ENCODE data around the gene ERAP2.

ERAP2 gene, protein sequence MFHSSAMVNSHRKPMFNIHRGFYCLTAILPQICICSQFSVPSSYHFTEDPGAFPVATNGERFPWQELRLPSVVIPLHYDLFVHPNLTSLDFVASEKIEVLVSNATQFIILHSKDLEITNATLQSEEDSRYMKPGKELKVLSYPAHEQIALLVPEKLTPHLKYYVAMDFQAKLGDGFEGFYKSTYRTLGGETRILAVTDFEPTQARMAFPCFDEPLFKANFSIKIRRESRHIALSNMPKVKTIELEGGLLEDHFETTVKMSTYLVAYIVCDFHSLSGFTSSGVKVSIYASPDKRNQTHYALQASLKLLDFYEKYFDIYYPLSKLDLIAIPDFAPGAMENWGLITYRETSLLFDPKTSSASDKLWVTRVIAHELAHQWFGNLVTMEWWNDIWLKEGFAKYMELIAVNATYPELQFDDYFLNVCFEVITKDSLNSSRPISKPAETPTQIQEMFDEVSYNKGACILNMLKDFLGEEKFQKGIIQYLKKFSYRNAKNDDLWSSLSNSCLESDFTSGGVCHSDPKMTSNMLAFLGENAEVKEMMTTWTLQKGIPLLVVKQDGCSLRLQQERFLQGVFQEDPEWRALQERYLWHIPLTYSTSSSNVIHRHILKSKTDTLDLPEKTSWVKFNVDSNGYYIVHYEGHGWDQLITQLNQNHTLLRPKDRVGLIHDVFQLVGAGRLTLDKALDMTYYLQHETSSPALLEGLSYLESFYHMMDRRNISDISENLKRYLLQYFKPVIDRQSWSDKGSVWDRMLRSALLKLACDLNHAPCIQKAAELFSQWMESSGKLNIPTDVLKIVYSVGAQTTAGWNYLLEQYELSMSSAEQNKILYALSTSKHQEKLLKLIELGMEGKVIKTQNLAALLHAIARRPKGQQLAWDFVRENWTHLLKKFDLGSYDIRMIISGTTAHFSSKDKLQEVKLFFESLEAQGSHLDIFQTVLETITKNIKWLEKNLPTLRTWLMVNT

DNA sequence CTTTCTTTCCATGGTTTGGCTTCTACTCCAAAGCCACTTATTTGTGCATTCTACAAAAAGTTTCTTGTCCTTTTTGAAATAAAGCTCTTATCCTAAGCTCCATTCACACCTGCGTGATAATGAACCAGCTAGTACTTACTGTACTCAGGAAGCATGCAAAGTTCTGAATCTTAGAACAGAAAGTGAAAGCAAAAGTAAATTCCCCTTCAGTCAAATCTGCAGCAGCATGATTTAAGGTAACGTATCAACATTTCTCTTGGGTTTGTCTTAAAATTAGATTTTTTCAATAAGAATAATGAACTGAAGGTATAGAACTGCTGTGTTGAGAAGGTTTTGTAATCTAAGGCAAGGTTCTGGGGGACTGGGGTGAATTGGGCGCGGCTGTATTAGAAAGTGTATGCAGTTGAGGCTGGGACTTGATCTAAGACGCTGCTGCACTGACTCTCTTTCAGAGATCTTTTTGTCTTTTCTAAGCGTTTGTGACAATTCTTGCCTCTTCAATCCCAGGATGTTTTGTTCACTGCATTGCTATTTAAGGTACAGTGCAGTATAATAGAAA, at the start of gene ERAP2:
ERAP2 (plus strand) TSS at position 209 of the 559 bp plus-strand sequence. CDS start 3,186 bp downstream, outside the sequence.
- TF ChIP-seq, protein P1, sequence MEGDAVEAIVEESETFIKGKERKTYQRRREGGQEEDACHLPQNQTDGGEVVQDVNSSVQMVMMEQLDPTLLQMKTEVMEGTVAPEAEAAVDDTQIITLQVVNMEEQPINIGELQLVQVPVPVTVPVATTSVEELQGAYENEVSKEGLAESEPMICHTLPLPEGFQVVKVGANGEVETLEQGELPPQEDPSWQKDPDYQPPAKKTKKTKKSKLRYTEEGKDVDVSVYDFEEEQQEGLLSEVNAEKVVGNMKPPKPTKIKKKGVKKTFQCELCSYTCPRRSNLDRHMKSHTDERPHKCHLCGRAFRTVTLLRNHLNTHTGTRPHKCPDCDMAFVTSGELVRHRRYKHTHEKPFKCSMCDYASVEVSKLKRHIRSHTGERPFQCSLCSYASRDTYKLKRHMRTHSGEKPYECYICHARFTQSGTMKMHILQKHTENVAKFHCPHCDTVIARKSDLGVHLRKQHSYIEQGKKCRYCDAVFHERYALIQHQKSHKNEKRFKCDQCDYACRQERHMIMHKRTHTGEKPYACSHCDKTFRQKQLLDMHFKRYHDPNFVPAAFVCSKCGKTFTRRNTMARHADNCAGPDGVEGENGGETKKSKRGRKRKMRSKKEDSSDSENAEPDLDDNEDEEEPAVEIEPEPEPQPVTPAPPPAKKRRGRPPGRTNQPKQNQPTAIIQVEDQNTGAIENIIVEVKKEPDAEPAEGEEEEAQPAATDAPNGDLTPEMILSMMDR (IDR thresholded peaks at IDR 0.05; ENCODE audit: low read length, missing control alignments): no peak
- DNase-seq (ENCODE audit: low read depth): peak; percentile 56
- peak within 1 kb of the TSS; percentile 55 for H3K4me3 ChIP-seq (replicated peaks; ENCODE audit: low read depth, low read length)

DNA sequence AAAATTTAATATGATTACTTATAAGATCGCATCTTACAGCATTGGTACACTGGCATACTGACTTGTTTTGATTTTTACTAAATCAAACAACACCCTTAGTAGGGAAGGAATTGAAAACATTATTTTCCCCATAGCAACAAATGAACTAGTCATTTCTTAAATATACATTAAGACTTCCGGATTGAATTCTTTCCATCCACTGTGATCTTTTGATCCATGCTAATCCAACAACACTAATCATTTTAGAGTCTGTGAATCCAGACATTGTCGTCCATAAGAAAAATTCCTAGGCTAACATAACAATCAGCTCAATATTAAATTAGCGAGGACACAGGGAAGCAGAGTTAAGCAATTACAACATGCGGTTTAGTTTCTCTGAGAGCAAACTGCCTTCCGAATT, 47.0 kb upstream of the ERAP2 start:
- no peak overlapping the region for H3K4me3 ChIP-seq (replicated peaks; ENCODE audit: low read depth, low read length)
- DNase-seq (ENCODE audit: low read depth): no peak
- TF ChIP-seq, protein P1 (IDR thresholded peaks at IDR 0.05; ENCODE audit: low read length, missing control alignments): no peak

DNA sequence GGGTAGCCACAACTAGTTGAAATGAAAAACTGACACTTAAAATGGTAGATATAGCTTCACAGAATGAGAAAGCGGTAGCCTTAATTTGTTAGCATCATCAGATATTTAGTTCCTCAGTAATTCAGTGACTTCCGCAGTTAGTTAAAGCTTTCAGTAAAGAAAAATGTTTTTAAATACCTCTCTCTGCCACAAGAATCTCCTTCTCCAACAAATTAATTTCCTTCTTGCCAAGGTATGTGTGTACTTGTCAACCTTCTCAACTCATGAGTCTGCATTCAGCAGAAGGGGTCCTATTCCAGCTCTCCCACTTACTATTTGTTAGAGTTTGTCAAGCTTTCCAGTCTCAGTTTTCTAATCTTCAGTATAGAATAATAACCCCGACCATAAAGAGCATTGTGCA, 42.3 kb upstream of the ERAP2 start:
- H3K4me3 ChIP-seq (replicated peaks; ENCODE audit: low read depth, low read length): no peak overlapping the region
- TF ChIP-seq, protein P1 (IDR thresholded peaks at IDR 0.05; ENCODE audit: low read length, missing control alignments): no peak
- DNase-seq (ENCODE audit: low read depth): no peak

DNA sequence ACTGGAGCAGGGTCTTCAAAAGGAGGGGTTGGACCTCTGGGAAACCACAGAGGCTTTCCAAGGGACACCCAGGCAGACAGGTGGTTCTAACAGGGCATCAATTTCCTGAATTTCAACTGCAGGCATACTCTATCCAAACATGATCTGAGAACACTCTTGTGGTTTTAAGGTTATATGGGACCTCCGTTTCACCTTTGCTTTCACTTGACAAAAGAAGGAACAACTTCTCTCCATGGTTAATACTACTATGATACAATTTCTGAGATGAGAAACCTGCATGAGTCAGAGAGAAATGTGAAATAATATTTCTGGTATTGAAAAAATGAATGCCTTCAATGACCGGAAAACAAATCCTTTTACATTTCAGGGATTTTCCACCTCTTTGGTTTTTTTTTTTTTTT, 40.5 kb upstream of the ERAP2 start:
- TF ChIP-seq, protein P1 (IDR thresholded peaks at IDR 0.05; ENCODE audit: low read length, missing control alignments): no peak
- no peak overlapping the region for H3K4me3 ChIP-seq (replicated peaks; ENCODE audit: low read depth, low read length)
- no peak for DNase-seq (ENCODE audit: low read depth)

DNA sequence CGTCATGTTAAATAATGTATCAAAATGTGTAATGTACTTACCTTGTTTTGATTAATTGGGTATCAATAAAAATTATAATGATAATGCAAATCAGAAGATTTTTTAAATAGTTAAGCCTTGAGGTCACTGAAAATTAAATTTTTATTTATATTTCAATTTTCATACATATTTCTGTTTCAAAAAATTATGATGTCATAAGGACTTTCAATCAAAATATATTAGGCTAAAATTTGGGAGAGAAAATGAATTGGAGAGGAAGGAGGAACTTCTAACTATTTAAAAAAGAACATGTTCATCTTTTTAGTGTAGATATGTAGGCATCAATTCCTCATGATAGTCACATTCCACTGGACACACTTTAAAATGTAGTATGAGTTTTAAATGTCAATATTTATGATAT, 39.5 kb upstream of the ERAP2 start:
- no peak for DNase-seq (ENCODE audit: low read depth)
- TF ChIP-seq, protein P1 (IDR thresholded peaks at IDR 0.05; ENCODE audit: low read length, missing control alignments): no peak

DNA sequence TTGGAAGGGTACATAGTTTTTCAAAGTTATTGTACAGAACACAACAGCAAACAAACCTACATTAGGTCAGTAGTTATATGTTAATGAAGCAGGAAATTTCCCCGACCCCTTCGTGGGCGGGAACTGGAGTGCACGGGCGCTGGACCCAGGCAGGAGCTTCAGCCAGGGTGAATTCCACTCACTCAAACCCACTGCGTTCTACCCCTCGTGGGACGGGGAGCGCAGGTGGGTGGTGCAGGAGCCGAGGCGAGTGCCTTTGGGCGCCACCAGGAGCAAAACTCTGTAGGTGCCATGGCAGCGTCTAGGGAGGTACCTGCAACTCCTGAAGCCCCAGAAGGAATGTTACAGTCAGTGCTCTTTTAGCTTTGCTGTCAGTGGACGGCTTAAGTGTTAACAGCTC, 39.0 kb upstream of the ERAP2 start:
- TF ChIP-seq, protein P1 (IDR thresholded peaks at IDR 0.05; ENCODE audit: low read length, missing control alignments): no peak
- no peak for DNase-seq (ENCODE audit: low read depth)
- H3K4me3 ChIP-seq (replicated peaks; ENCODE audit: low read depth, low read length): no peak overlapping the region

More for the DNA sequence above, 39.5 kb upstream of the ERAP2 start:
- H3K4me3 ChIP-seq (replicated peaks; ENCODE audit: low read depth, low read length): no peak overlapping the region

All from fibroblast of pulmonary artery (primary cell).